ENCODE results near the gene CNTD1.
"Not testable (repeated sequence)": the region's sequence is repeated elsewhere in the genome, so short reads cannot be mapped to it uniquely, and the experiment has no call there.

Gene CNTD1, protein sequence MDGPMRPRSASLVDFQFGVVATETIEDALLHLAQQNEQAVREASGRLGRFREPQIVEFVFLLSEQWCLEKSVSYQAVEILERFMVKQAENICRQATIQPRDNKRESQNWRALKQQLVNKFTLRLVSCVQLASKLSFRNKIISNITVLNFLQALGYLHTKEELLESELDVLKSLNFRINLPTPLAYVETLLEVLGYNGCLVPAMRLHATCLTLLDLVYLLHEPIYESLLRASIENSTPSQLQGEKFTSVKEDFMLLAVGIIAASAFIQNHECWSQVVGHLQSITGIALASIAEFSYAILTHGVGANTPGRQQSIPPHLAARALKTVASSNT
- 0 to 0.11 (median 0) reads per million in 3 experiments for total RNA-seq

DNA sequence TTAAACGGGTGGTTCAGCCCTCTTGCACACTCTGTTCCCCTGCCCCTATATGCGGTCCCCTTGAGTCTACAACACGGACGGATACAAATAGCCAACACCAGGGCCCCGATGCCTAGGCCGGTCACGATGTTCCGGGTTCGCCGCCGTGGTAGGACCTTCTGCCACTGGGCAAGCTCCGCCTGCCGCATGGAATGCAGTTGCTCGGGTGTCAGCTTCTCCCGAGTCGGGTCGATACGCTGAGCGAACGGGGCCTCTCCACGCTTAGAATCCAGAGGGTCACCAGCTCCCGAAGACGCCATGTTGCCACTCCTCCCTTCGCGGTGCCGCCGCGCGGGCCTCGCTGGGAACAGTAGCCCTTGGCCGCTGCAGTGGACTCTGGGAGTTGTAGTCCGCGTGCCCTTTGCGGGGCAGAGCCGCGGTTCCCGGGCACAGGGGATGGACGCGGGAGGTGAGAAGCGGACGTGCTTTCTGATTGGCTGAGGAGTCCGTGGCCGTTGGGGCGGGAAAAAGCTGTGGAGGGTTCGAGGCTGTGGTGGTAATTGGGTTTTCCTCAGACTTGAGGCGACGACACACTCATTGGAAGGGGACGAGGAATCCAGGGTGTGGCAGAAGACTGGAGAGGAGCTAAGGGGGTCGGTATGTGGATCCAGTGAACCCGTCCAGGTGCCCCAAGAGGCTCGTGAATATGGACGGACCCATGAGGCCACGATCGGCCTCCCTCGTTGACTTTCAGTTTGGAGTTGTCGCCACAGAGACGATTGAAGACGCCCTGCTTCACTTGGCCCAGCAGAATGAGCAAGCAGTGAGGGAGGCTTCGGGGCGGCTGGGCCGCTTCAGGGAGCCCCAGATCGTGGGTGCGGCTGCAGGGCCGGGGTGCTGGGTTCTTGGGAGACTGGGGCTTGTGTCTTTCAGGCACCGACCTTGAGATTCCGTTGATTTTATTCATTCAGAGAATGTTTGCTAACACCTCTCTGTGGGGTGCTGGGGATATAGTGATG lies at the start of gene CNTD1, which contains the start of gene COA3:
Gene CNTD1, plus strand, starts transcription at position 479 of the 998 bp plus-strand sequence. Its CDS starts 207 bp downstream, at position 686.
Gene COA3, minus strand, starts transcription at position 322 of the 998 bp plus-strand sequence. Its CDS starts 23 bp downstream, at position 299.
- DNase-seq, result peak; percentile 56

DNA sequence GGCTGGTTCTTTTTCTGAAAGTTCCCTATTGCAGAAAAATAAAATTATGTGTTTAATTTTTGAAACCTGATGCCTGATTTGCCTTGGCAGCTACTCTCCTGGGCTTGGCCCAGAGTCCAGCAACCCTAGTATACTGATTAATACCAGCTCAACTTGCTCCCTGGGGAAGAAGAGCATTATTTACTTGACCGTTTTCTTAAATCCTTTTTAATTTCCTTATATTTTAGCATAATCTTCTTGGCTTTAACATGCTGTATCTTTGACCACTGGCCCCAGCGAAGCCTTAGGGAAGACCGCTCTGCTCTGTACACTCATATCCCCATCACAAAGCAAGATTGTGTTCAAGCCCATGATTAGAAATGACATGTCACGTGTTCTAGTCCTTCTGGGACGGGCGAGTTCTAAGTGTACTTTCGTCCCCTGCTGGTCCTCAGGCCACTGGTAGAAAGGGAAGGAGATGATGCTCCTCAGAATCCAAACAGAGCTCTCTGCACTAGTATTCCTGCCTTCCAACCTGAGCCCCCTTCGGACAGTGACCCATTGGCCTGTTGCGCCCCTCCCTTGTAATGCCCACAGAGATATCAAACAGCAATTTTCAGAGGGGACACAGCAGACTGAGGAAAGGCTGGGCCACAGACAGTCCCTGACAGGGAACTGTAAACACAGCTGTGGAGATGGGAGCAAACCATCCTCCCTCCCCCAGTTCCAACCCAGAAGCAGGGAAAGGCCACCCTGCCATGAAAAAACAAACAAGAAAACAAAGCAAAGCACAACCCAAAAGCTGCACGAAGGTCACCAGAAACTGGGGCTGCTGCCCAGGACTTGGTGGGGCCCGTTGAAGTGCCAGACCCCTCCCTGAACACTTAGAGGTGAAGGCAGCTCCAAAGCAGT lies 49.5 kb upstream of the CNTD1 start:
- DNase-seq, result no peak

DNA sequence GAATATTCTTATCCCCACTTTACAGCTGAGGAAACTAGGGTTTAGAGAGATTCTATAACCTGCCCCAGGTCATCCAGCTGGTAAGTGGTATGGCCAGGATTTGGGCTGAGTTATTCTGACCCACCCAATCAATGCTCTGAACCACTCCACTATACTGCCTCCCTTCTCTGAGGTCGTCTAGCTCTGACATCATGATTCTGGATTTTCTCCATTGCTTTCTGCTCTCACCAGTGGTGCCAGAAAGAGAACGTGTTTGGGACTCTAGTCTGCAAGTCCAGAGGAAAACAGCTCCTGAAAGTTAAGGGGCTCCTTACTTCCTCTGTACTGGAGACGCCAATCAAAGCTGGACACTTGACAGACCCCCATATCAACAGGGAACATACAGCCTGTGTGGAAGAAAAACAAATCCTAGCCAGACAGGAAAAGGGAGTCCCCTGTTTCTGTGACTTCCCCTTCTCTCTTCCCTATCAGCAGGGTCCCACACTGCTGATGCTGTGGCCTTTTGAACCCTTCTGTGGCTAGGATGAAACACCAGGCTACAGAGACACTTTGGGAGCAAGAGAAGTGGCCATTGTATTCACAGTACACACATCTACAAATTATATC lies 47.8 kb upstream of the CNTD1 start:
- no peak for DNase-seq

DNA sequence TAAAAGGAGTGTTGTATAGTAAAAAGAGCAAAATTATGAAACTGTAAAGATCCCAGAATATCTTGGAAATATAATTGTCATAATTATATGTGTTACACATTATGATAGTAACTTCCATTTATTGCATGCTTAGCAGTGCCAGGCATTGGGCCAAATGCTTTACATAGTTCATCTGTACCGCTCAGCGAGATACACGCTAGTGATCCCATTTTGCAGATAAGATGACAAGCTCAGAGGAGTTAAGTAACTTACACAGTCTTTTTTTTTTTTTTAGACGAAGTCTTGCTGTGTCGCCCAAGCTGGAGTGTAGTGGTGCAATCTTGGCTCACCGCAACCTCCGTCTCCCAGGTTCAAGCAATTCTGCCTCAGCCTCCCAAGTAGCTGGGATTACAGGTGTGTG lies 47.0 kb upstream of the CNTD1 start:
- no peak for DNase-seq

DNA sequence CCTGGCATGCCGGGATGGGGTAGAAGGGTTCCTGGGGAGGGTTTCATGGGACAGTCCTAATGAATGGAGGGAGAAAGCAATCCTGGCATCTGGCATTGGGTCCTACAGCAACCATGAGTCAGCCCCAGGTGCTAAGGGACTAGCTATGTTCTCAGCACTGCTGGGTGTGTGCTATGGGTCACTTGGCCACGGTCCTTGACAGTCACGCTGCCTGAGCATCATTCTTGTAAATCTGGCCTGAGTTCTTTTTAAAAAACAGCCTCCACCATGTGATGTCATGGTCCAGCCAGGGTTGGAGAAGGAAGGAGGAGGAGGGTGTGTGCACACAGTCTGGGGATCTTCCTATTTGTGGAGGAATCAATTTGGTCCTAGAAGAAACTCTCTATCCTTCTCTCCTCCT lies 43.9 kb upstream of the CNTD1 start:
- no peak for DNase-seq

DNA sequence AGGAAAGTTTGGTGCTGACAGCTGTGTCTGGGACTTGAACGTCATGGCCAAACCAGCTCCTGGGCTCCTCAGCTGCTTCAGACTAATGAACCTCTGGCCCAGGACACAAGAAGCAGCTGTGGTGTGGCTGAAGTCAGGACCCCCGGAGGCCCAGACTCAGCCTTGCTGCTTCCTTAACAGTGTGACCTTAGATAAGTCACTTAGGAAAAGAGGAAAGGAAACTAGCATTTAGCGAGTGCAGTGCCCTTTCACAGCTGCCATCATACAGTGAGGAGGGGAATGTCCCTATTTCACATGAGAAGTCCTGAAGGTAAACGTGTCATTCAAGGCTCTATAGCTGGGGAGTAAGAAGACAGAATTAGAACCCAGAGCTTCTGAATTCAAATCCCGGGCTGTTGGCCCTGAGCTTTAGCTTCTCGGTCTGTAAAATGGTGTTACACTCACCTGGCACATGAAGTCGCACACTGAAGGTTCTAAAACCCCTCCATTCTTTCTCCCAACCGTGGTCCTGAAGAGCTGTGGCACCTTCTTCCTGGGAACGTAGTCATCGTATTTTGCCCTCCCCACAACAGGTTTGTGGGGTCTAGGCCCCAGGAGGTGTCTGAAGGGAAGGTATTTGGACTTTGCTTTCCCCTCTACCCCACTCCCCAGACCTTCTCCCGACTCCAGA lies 38.5 kb upstream of the CNTD1 start:
- DNase-seq, result no peak

DNA sequence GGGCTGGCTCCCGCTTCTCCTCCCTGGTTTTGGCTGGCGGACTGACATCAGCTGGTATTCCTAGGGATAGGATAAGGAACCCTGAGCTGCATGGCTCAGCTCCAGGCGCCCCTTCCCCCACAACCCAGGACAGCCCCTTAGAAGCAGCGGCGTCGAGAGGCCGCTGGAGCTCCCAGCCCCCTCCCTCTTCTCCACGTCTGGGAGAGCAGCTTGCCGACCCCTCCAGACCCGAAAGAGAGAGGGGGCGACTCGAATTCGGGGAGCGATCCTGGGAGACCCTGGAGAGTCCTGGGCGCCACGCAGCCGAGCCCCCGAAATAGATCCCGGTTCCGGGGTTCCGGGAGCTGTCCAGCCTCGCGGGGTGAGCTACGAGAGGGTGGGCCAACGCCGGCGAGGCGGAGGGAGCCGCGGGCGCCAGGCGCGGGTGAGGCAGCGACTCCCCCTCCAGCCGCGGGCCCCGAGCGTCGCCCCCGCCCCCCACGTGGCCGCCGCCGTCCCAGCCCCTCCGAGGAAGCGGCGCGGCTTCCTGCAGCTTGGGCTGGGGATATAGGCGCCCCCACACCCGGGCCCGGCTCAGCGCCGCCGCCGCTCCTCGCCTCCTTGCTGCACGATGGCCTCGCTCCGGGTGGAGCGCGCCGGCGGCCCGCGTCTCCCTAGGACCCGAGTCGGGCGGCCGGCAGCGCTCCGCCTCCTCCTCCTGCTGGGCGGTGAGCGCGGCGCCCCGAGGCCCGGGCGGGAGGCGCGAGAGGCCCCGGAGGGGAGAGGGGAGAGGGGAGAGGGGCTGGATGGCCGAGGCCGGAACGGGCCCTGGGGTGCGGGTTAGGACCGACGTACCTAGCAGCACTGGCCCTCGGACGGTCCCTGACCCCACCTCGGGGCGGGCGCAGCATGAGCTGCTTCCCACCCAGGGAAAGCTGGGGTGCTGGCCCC lies 37.7 kb upstream of the CNTD1 start, which contains the start of gene RAMP2:
Gene RAMP2, plus strand, starts transcription at position 576 of the 930 bp plus-strand sequence. Its CDS starts 35 bp downstream, at position 611.
- DNase-seq, result no peak

DNA sequence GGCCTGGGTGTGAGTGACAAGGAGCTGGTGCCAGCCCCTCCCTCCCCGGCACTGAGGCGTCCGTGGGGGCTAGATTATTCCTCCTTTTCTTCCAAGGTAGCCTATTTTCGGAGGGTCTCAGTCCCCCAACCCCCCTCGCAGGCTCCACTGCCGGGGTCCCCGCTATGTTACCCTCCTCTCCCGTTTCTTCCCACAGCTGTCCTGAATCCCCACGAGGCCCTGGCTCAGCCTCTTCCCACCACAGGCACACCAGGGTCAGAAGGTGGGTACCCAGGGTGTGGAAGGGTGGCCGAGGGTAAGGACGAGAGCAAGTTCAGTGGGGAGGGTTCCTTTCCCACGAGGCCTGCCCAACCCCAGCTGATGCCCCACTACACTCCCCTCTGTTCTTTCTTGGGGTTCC lies 37.0 kb upstream of the CNTD1 start:
- no peak for DNase-seq

DNA sequence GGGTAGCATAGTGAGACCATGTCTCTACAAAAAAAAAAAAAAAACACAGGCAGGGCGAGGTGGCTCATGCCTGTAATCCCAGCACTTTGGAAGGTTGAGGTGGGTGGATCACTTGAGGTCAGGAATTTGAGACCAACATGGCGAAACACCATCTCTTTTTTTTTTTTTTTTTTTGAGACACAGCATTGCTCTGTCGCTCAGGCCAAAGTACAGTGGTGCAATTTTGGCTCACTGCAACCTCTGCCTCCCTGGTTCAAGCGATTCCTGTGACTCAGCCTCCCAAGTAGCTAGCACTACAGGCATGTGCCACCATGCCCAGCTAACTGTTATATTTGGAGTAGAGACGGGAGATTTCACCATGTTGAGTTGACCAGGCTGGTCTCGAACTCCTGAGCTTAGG lies 32.5 kb upstream of the CNTD1 start:
- DNase-seq, result no peak

DNA sequence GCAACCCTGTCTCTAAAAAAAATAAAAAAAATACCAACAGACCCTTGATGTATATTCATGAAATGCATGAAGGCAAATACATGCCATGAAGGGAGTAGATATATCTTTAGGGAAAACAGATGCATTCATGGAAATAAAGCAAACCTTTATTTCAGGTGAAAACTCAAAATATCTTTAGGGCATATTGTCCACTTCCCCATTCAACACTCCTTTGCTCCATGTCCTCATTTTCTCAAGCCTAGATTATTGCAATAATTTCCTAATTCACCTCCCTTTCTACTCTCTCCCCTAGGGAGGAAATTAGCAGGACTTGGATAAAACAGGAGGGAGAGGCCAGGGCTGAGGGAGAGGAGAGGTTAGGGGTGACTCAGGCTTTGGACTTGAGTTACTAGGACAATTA lies 31.1 kb upstream of the CNTD1 start:
- DNase-seq, result no peak

DNA sequence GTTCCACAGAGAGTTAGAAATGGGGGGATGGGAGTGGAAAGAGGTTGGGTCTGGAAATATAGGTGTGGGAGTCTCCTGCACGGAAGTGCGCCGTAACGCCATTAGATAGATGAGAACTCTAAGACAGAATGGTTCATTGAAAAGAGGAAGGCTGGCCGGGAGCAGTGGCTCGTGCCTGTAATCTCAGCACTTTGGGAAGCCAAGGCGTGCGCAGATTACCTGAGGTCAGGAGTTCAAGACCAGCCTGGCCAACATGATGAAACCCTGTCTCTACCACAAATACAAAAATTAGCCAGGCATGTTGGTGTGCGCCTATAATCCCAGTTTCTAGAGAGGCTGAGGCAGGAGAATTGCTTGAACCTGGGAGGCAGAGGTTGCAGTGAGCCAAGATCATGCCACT lies 30.7 kb upstream of the CNTD1 start:
- not testable (repeated sequence) for DNase-seq

DNA sequence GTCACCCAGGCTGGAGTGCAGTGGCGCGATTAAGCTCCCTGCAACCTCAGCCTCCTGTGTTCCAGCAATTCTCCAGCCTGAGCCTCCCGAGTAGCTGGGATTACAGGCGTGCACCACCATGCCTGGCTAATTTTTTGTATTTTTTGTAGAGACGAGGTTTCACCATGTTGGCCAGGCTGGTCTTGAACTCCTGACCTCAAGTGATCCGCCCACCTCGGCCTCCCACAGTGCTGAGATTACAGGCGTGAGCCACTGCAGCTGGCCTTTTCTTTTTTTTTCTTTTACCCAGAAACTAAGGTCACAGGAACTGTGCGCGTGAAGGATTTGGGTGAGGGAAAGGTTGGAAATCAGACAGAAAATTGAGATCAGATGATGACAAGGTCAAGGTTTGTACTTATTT lies 28.7 kb upstream of the CNTD1 start:
- not testable (repeated sequence) for DNase-seq

DNA sequence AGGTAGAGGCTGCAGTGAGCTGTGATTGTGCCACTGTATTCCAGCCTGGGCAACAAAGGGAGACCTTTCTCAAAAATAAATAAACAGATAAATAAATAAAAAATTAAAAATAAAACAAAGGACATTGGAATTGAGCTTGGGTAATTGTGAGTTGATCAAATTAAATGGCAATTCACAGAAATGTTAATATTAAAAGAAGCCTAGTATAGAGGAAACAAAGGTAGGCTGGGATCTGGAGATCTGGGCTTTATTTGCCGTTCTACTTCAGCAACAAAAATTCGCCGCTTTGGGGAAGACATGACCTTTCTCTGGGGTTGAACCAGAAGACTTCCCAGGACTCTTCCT lies 25.7 kb upstream of the CNTD1 start:
- DNase-seq, result no peak

DNA sequence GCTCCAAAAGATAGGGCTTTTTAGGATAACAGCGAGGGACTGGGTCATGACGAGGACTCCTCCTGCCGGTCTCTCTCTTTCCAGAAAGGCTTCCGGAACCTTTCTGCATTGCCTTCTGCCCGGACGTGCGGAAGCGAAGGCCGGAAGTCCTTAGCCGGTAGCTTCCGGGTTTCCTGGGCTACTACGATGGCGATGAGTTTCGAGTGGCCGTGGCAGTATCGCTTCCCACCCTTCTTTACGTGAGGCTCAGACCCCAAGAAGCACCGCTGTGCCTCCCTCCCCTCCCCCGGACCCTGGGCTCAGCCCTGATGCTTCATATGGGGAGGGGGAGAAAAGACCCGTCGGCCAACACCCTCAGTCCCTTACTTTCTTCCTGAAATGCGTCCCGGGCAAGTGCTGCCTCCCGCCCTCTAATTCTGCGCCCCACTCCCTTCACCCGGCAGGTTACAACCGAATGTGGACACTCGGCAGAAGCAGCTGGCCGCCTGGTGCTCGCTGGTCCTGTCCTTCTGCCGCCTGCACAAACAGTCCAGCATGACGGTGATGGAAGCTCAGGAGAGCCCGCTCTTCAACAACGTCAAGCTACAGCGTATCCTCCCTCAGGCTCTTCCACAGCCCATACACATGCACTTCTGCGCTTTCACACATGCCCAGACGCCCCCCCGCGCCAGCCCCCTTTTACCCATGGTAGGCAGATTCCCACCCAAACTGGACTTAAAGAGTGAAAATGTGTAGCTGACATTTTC lies 25.2 kb upstream of the CNTD1 start, which contains the start of gene VPS25:
Gene VPS25, plus strand, starts transcription at position 160 of the 746 bp plus-strand sequence. Its CDS starts 27 bp downstream, at position 187.
- peak; percentile 64 for DNase-seq

DNA sequence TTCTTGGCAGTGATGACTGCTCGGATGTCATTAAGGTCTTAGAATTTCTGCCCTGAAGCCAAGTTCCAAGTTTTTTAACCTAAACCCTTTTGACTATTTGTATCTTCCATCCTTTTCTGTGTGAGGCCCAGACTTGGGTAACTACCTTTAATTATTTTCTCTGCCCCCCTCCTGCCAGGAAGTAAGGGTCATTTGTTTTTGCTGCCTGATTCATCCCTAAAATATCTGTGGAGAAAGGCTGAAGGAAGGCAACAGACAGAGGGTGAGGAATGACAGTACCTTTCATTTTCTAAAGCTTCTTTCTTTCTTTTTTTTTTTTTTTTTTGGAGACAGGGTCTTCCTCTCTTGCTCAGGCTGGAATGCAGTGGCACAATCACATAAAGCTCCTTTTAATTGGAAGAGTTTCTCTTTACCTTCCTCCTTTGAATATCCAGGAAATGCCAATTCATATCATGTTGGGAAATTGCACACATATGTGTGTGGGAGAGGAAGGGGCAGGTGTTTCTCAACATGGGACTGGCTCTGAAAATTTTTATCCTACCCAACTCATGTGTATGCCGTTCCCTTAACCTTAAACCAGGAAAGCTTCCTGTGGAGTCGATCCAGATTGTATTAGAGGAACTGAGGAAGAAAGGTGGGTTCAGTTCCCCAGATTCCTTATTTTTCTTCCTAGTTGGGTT lies 24.5 kb upstream of the CNTD1 start:
- no peak for DNase-seq

DNA sequence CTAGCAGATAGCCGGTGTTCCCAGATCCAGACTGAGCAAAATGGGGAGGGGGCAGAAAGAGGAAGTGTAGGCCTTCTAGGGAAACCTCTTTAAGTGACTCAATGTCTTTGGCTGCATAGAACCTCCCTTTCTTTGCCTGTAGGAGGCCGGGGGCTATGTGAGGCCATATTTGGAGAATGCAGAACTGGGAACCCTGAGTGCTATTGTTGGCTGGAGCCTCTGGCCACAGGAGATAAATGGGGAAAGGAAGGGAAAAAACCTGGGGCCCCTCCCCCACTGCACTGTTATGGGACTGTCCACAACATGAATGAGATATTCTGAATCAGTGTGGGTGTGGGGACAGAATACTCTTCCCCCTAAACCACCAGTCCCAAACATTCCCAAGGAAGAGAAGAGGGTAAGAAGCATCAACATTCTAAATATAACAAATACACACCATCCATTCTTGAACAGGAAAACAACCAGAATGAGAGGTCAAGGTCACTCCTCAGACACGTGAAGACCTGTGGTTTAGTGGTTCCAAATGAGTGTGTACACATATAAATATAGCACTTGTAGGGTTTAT lies 23.0 kb upstream of the CNTD1 start:
- DNase-seq, result no peak

DNA sequence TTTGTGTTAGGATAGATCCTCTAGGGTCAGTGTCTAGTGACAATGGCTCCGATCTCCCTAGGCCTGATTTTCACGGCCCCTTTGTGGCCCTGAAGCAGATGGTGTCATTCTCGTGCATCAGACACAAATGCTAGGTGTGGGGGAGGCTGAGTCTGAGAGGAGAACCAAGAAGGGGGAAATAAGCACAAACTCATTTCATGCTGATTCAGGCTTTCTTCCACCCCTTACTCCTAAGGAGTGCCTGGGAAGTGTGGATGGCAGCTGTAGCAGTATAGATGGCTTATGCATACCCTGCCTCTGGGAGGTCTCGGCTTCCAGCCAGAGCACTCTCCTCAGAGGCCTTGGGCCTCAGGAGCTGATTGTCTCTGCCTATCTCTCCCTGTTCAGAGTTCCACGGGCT lies 20.1 kb upstream of the CNTD1 start:
- no peak for DNase-seq

DNA sequence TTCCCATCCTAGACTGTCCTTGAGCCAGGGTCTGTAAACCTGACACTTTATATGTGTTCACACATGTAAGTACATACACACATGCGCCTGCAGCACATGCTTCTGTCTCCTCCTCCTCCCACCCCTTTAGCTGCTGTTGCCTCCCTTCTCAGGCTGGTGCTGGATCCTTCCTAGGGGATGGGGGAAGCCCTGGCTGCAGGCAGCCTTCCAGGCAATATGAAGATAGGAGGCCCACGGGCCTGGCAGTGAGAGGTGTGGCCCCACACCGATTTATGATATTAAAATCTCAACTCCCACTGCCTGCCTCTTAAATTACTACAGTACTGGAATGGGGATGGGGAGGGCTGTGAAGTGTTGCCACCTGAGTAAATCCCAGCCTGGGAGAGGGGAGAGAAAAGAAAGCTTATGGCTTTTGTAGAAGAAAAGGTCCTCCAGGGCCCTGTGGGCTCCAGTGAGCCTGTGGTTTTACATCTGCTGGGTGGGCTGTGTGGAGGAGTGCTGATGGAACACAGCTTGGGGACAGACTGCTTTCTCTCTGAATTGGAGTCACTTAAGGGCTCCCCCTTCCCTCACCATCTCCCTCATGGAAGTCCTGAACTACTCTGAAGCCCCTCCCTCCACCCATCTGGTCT lies 19.2 kb upstream of the CNTD1 start:
- no peak for DNase-seq

Measured in central memory CD4-positive, alpha-beta T cell (primary cell).